Measurements from ENCODE around the gene TRMT6.

Gene TRMT6

DNA sequence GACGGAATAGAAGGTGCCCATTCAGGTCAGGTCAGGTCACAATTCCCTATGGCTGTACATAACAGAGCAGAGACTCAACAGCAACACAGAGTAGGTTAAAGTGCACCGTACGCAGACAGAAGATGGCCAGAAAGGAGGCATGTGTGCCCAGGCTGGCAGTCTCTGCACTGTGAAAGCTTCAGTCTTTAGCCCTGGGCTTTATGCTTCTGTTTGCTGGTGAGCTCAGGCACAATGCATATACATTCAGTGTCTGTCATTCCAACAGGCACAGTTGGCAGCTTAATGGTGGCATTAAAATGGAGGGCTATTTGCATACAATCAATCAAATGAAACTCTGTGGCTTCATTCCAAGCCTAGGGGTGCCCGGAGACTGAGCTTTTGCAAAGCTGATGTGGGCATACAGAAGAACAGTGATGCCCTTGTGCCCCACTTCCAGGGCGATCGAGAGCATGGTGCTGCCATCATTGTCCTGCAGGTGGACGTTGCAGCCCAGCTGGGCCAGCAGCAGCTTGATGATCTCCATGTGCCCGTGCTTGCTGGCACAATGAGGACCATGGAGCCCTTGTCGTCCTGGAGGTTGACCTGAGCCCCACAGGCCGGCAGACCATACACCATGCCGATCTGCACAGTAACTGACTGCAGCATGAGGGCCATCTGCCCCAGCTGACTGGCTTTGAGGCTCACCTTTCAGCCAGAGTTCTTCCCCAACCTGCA lies 22.4 kb downstream of the TRMT6 start:
- H3K4me3 ChIP-seq (ENCODE audit: low read length in 2 of 2): peak overlapping the region in 1 of 2 donors; percentile 57
- H3K9me3 ChIP-seq (replicated peaks in 1 of 2; ENCODE audit: control insufficient read depth in 2 of 2, insufficient read depth in 1 of 2, low read depth in 1 of 2, low read length in 2 of 2): no peaks in the 10 kb centered on the region
- H3K36me3 ChIP-seq (replicated peaks in 1 of 2; ENCODE audit: control insufficient read depth in 2 of 2, insufficient read depth in 2 of 2, low read length in 2 of 2): no peaks in the 10 kb centered on the region
- H3K4ac ChIP-seq (ENCODE audit: low read length): no peak overlapping the region
- H3K14ac ChIP-seq (ENCODE audit: low read length): no peak overlapping the region
- H3K4me2 ChIP-seq (ENCODE audit: insufficient read depth, low read length, poor library complexity, severe bottlenecking): no peak overlapping the region
- no peak overlapping the region for H2BK5ac ChIP-seq (ENCODE audit: low read length)
- H2AK5ac ChIP-seq (ENCODE audit: low read depth, low read length): no peak overlapping the region
- no peak overlapping the region for H2BK120ac ChIP-seq (ENCODE audit: low read depth, low read length)
- H3K27ac ChIP-seq (replicated peaks; ENCODE audit: low read length): no peak overlapping the region
- no peak overlapping the region for H3K9ac ChIP-seq (ENCODE audit: low read depth, low read length, poor library complexity)
- H4K8ac ChIP-seq (ENCODE audit: low read depth, low read length): no peak overlapping the region
- no peak overlapping the region for H2BK15ac ChIP-seq (ENCODE audit: low read length)
- no peak overlapping the region for H3K18ac ChIP-seq (ENCODE audit: low read length)
- H2AFZ ChIP-seq (ENCODE audit: low read length): no peak overlapping the region
- no peaks in the 10 kb centered on the region for H3K79me1 ChIP-seq (ENCODE audit: low read depth, low read length)
- WGBS, 2 donors (ENCODE audit: extremely low coverage in 2 of 2, insufficient read length in 2 of 2, insufficient replicate concordance in 1 of 2): no CpG with 5 or more reads among the region's 11 CpGs
- H4K91ac ChIP-seq (ENCODE audit: low read depth, low read length, poor library complexity): no peak overlapping the region
- H2BK12ac ChIP-seq (ENCODE audit: low read length): no peak overlapping the region
- no peak overlapping the region for H3K23ac ChIP-seq (ENCODE audit: low read depth, low read length, poor library complexity)
- no peak for DNase-seq (ENCODE audit: low spot score)
- H3K27me3 ChIP-seq (ENCODE audit: control insufficient read depth in 3 of 3, insufficient read depth in 3 of 3, low read depth in 1 of 3, low read length in 3 of 3): peaks cover 0 to 4% (median 0%) of the 10 kb centered on the region in 3 experiments
- H3K4me1 ChIP-seq (ENCODE audit: control insufficient read depth in 2 of 2, insufficient read depth in 1 of 2, low read depth in 1 of 2, low read length in 2 of 2): no peaks in the 10 kb centered on the region

DNA sequence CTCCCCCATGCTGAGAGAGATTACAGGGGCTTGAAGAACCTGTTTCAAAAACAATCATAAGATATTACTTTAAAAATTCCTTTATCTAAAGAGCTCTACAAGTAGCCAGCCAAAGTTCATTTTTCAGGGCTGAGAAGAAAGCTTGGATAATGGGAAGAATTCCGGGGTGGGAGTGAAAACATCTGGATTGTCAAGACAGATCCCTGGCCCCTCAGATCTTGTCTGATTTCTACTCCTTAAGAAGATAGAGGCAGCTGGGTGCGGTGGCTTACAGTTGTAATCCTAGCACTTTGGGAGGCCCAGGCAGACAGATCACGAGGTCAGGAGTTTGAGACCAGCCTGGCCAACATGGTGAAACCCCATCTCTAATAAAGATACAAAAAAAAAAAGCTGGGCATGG lies 24.8 kb downstream of the TRMT6 start:
- H3K4me2 ChIP-seq (ENCODE audit: insufficient read depth, low read length, poor library complexity, severe bottlenecking): no peak overlapping the region
- no CpG with 5 or more reads among the region's 3 CpGs for WGBS, 2 donors (ENCODE audit: extremely low coverage in 2 of 2, insufficient read length in 2 of 2, insufficient replicate concordance in 1 of 2)
- no peak overlapping the region for H3K4ac ChIP-seq (ENCODE audit: low read length)
- H3K27me3 ChIP-seq (ENCODE audit: control insufficient read depth in 3 of 3, insufficient read depth in 3 of 3, low read depth in 1 of 3, low read length in 3 of 3): peaks cover 0 to 3% (median 0%) of the 10 kb centered on the region in 3 experiments
- no peak overlapping the region for H3K4me3 ChIP-seq (ENCODE audit: low read length in 2 of 2)
- H2BK120ac ChIP-seq (ENCODE audit: low read depth, low read length): no peak overlapping the region
- DNase-seq (ENCODE audit: low spot score): no peak
- no peaks in the 10 kb centered on the region for H3K79me1 ChIP-seq (ENCODE audit: low read depth, low read length)
- H2BK12ac ChIP-seq (ENCODE audit: low read length): no peak overlapping the region
- no peaks in the 10 kb centered on the region for H3K9me3 ChIP-seq (replicated peaks in 1 of 2; ENCODE audit: control insufficient read depth in 2 of 2, insufficient read depth in 1 of 2, low read depth in 1 of 2, low read length in 2 of 2)
- no peak overlapping the region for H3K27ac ChIP-seq (replicated peaks; ENCODE audit: low read length)
- H2AK5ac ChIP-seq (ENCODE audit: low read depth, low read length): no peak overlapping the region
- no peak overlapping the region for H2BK15ac ChIP-seq (ENCODE audit: low read length)
- no peak overlapping the region for H4K8ac ChIP-seq (ENCODE audit: low read depth, low read length)
- no peak overlapping the region for H3K23ac ChIP-seq (ENCODE audit: low read depth, low read length, poor library complexity)
- no peaks in the 10 kb centered on the region for H3K36me3 ChIP-seq (replicated peaks in 1 of 2; ENCODE audit: control insufficient read depth in 2 of 2, insufficient read depth in 2 of 2, low read length in 2 of 2)
- H2AFZ ChIP-seq (ENCODE audit: low read length): no peak overlapping the region
- no peak overlapping the region for H4K91ac ChIP-seq (ENCODE audit: low read depth, low read length, poor library complexity)
- H3K4me1 ChIP-seq (ENCODE audit: control insufficient read depth in 2 of 2, insufficient read depth in 1 of 2, low read depth in 1 of 2, low read length in 2 of 2): no peaks in the 10 kb centered on the region
- H3K18ac ChIP-seq (ENCODE audit: low read length): no peak overlapping the region
- H2BK5ac ChIP-seq (ENCODE audit: low read length): no peak overlapping the region
- no peak overlapping the region for H3K9ac ChIP-seq (ENCODE audit: low read depth, low read length, poor library complexity)
- no peak overlapping the region for H3K14ac ChIP-seq (ENCODE audit: low read length)

DNA sequence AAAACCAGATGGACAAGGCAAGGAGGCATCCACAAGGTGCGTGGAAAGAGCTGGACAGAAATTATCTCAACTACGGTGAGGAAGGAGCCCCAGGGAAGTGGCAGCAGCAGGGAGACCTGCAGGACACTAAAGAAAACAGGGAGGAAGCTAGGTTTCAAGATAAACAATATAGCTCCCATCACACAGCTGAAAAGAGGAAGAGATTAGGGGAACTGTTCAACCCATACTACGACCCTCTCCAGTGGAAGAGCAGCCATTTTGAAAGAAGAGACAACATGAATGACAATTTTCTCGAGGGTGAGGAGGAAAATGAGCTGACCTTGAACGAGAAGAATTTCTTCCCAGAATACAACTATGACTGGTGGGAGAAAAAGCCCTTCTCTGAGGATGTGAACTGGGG lies 26.8 kb downstream of the TRMT6 start:
- H2BK120ac ChIP-seq (ENCODE audit: low read depth, low read length): no peak overlapping the region
- WGBS, 2 donors (ENCODE audit: extremely low coverage in 2 of 2, insufficient read length in 2 of 2, insufficient replicate concordance in 1 of 2): no CpG with 5 or more reads among the region's 5 CpGs
- DNase-seq (ENCODE audit: low spot score): no peak

DNA sequence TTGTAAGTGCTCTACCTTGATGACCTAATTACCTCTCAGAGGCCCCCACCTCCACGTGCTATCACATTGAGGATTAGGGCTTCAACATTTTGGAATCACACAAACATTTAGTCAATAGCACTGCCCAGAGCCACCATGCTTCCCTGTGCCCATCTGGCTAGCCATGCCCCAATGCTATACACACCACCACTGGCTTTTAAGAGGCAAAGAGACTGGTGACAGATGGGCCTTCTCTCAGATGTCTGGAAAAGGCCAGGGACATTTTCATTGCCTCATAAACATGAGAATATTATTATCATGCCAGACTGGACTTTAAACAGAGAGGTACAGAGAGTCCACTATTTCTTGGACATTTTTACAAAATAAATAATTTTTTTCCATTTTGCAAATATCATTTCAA lies 29.8 kb downstream of the TRMT6 start:
- H4K8ac ChIP-seq (ENCODE audit: low read depth, low read length): no peak overlapping the region
- H2BK12ac ChIP-seq (ENCODE audit: low read length): no peak overlapping the region
- H3K4ac ChIP-seq (ENCODE audit: low read length): no peak overlapping the region
- peaks cover 0 to 1% (median 0%) of the 10 kb centered on the region in 3 experiments for H3K27me3 ChIP-seq (ENCODE audit: control insufficient read depth in 3 of 3, insufficient read depth in 3 of 3, low read depth in 1 of 3, low read length in 3 of 3)
- no peak overlapping the region for H2BK5ac ChIP-seq (ENCODE audit: low read length)
- H2AK5ac ChIP-seq (ENCODE audit: low read depth, low read length): no peak overlapping the region
- H2AFZ ChIP-seq (ENCODE audit: low read length): no peak overlapping the region
- no peak overlapping the region for H4K91ac ChIP-seq (ENCODE audit: low read depth, low read length, poor library complexity)
- H2BK15ac ChIP-seq (ENCODE audit: low read length): no peak overlapping the region
- no peak overlapping the region for H3K4me3 ChIP-seq (ENCODE audit: low read length in 2 of 2)
- H3K9ac ChIP-seq (ENCODE audit: low read depth, low read length, poor library complexity): no peak overlapping the region
- no peak overlapping the region for H2BK120ac ChIP-seq (ENCODE audit: low read depth, low read length)
- no peak for DNase-seq (ENCODE audit: low spot score)
- no peak overlapping the region for H3K14ac ChIP-seq (ENCODE audit: low read length)
- H3K27ac ChIP-seq (replicated peaks; ENCODE audit: low read length): no peak overlapping the region
- no peaks in the 10 kb centered on the region for H3K79me1 ChIP-seq (ENCODE audit: low read depth, low read length)
- H3K23ac ChIP-seq (ENCODE audit: low read depth, low read length, poor library complexity): no peak overlapping the region
- no peaks in the 10 kb centered on the region for H3K36me3 ChIP-seq (replicated peaks in 1 of 2; ENCODE audit: control insufficient read depth in 2 of 2, insufficient read depth in 2 of 2, low read length in 2 of 2)
- WGBS, 2 donors (ENCODE audit: extremely low coverage in 2 of 2, insufficient read length in 2 of 2, insufficient replicate concordance in 1 of 2): no CpG with 5 or more reads among the region's 1 CpG
- H3K9me3 ChIP-seq (replicated peaks in 1 of 2; ENCODE audit: control insufficient read depth in 2 of 2, insufficient read depth in 1 of 2, low read depth in 1 of 2, low read length in 2 of 2): no peaks in the 10 kb centered on the region
- peaks cover 2 to 9% of the 10 kb centered on the region in 2 donors for H3K4me1 ChIP-seq (ENCODE audit: control insufficient read depth in 2 of 2, insufficient read depth in 1 of 2, low read depth in 1 of 2, low read length in 2 of 2)
- H3K18ac ChIP-seq (ENCODE audit: low read length): no peak overlapping the region
- H3K4me2 ChIP-seq (ENCODE audit: insufficient read depth, low read length, poor library complexity, severe bottlenecking): no peak overlapping the region

More for the DNA sequence above, 26.8 kb downstream of the TRMT6 start:
- Histone ChIP-seq H2BK12ac (ENCODE audit: low read length) (no peak overlapping the region), H2BK15ac (ENCODE audit: low read length) (no peak overlapping the region), H3K4me3 (ENCODE audit: low read length in 2 of 2) (no peak overlapping the region), H3K27me3 (ENCODE audit: control insufficient read depth in 3 of 3, insufficient read depth in 3 of 3, low read depth in 1 of 3, low read length in 3 of 3) (peaks cover 0 to 3% (median 0%) of the 10 kb centered on the region in 3 experiments), H3K4ac (ENCODE audit: low read length) (no peak overlapping the region), H2BK5ac (ENCODE audit: low read length) (no peak overlapping the region), H4K91ac (ENCODE audit: low read depth, low read length, poor library complexity) (no peak overlapping the region), H2AFZ (ENCODE audit: low read length) (no peak overlapping the region), H3K79me1 (ENCODE audit: low read depth, low read length) (no peaks in the 10 kb centered on the region), H3K4me1 (ENCODE audit: control insufficient read depth in 2 of 2, insufficient read depth in 1 of 2, low read depth in 1 of 2, low read length in 2 of 2) (peaks cover 2 to 9% of the 10 kb centered on the region in 2 donors), H3K23ac (ENCODE audit: low read depth, low read length, poor library complexity) (no peak overlapping the region), H3K18ac (ENCODE audit: low read length) (no peak overlapping the region), H2AK5ac (ENCODE audit: low read depth, low read length) (no peak overlapping the region), H3K9me3 (replicated peaks in 1 of 2; ENCODE audit: control insufficient read depth in 2 of 2, insufficient read depth in 1 of 2, low read depth in 1 of 2, low read length in 2 of 2) (no peaks in the 10 kb centered on the region), H3K27ac (replicated peaks; ENCODE audit: low read length) (no peak overlapping the region), H3K4me2 (ENCODE audit: insufficient read depth, low read length, poor library complexity, severe bottlenecking) (no peak overlapping the region), H4K8ac (ENCODE audit: low read depth, low read length) (no peak overlapping the region), H3K9ac (ENCODE audit: low read depth, low read length, poor library complexity) (no peak overlapping the region), H3K36me3 (replicated peaks in 1 of 2; ENCODE audit: control insufficient read depth in 2 of 2, insufficient read depth in 2 of 2, low read length in 2 of 2) (no peaks in the 10 kb centered on the region), H3K14ac (ENCODE audit: low read length) (no peak overlapping the region)

All from neuronal stem cell (in vitro differentiated cells).